IMR-90 (cell line): ENCODE data around the gene DNAI2.

Experiments used
- BHLHE40 ChIP-seq: fragments of 150-350 bp; IDR thresholded peaks from 2 replicates; pipeline ENCODE4 v1.6.1; 2016; ENCODE audit warnings: mild to moderate bottlenecking, low read depth, low read length
- CEBPB ChIP-seq: IDR thresholded peaks from 2 replicates; pipeline ENCODE4 v1.6.1; 2012; ENCODE audit warnings: low read depth, low read length, improper control_type of control experiment
- CHD1 ChIP-seq: IDR thresholded peaks from 2 replicates; pipeline ENCODE4 v1.6.1; 2012; ENCODE audit warnings: low read depth, low read length, improper control_type of control experiment
- CTCF ChIP-seq: conservative IDR thresholded peaks from 2 replicates; pipeline ENCODE4 v1.5.1; 2012; ENCODE audit warnings: mild to moderate bottlenecking, low read depth, low read length, improper control_type of control experiment
- FOS ChIP-seq: fragments of 150-350 bp; IDR thresholded peaks from 2 replicates; pipeline ENCODE4 v1.6.1; 2016; ENCODE audit warnings: low read depth, low read length
- MAFK ChIP-seq: IDR thresholded peaks from 2 replicates; pipeline ENCODE4 v1.6.1; 2012; ENCODE audit warnings: low read depth, low read length, improper control_type of control experiment
- MXI1 ChIP-seq: IDR thresholded peaks from 2 replicates; pipeline ENCODE4 v1.6.1; 2012; ENCODE audit warnings: low read depth, mild to moderate bottlenecking, low read length, moderate library complexity, borderline replicate concordance
- POLR2A ChIP-seq: IDR thresholded peaks from 2 replicates; pipeline ENCODE4 v1.6.1; 2012; ENCODE audit warnings: mild to moderate bottlenecking, low read depth, low read length
- RAD21 ChIP-seq: IDR thresholded peaks from 2 replicates; pipeline ENCODE4 v1.6.1; 2012; ENCODE audit warnings: low read length, improper control_type of control experiment
- RCOR1 ChIP-seq: IDR thresholded peaks from 2 replicates; pipeline ENCODE4 v1.6.1; 2012; ENCODE audit warnings: mild to moderate bottlenecking, low read length, improper control_type of control experiment; ENCODE audit not compliant: insufficient replicate concordance
- RFX5 ChIP-seq: IDR thresholded peaks from 2 replicates; pipeline ENCODE4 v1.8.0; 2012; ENCODE audit warnings: low read depth, mild to moderate bottlenecking, low read length, moderate library complexity
- SMC3 ChIP-seq: fragments of 150-350 bp; IDR thresholded peaks from 2 replicates; pipeline ENCODE4 v1.6.1; 2016; ENCODE audit warnings: low read depth, mild to moderate bottlenecking, antibody characterized with exemption, low read length, moderate library complexity
- TF ChIP-seq, protein P1 (sequence below): fragments of 150-350 bp; IDR thresholded peaks from 2 replicates; pipeline ENCODE4 v1.6.1; 2017; ENCODE audit warnings: mild to moderate bottlenecking, antibody characterized with exemption, low read length, low read depth
- TF ChIP-seq, protein P2 (sequence below): fragments of 150-350 bp; IDR thresholded peaks from 2 replicates; pipeline ENCODE4 v1.6.1; 2016; ENCODE audit warnings: low read depth, mild to moderate bottlenecking, low read length, moderate library complexity, borderline replicate concordance

GRCh38 chr17:74305865-74306654 lies 32.0 kb downstream of the DNAI2 start:
- TF ChIP-seq RAD21 (no peak), CTCF (no peak), RCOR1 (no peak), POLR2A (no peak), MXI1 (no peak), FOS (no peak), CEBPB (no peak), RFX5 (no peak), SMC3 (no peak), MAFK (no peak), CHD1 (no peak), BHLHE40 (no peak)
- TF ChIP-seq, protein P1, sequence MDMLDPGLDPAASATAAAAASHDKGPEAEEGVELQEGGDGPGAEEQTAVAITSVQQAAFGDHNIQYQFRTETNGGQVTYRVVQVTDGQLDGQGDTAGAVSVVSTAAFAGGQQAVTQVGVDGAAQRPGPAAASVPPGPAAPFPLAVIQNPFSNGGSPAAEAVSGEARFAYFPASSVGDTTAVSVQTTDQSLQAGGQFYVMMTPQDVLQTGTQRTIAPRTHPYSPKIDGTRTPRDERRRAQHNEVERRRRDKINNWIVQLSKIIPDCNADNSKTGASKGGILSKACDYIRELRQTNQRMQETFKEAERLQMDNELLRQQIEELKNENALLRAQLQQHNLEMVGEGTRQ = no peak
- TF ChIP-seq, protein P2, sequence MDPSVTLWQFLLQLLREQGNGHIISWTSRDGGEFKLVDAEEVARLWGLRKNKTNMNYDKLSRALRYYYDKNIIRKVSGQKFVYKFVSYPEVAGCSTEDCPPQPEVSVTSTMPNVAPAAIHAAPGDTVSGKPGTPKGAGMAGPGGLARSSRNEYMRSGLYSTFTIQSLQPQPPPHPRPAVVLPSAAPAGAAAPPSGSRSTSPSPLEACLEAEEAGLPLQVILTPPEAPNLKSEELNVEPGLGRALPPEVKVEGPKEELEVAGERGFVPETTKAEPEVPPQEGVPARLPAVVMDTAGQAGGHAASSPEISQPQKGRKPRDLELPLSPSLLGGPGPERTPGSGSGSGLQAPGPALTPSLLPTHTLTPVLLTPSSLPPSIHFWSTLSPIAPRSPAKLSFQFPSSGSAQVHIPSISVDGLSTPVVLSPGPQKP = no peak
